Endodermal cell (in vitro differentiated cells): Measurements from ENCODE around the gene KCNH3. TPM values are rescaled to one million over a fixed set of nuclear protein-coding genes. Genes with fewer than 3 reads are reported as not detected.

Experiments used
- DNase-seq: peaks from one replicate; pipeline ENCODE4 v3.0.0-alpha.2; 2017
- H3K27ac ChIP-seq: 2 replicates; pipeline ENCODE4 v1.5.1; 2013; ENCODE audit warnings: mild to moderate bottlenecking, low read depth, low read length, moderate library complexity
- H3K27me3 ChIP-seq: 2 replicates; pipeline ENCODE4 v1.6.1; 2013; ENCODE audit warnings: mild to moderate bottlenecking, low read length, moderate library complexity; ENCODE audit not compliant: insufficient read depth, control insufficient read depth, poor library complexity, severe bottlenecking
- H3K36me3 ChIP-seq: 2 replicates; pipeline ENCODE4 v1.7.0; 2013; ENCODE audit warnings: mild to moderate bottlenecking, low read length, moderate library complexity; ENCODE audit not compliant: control insufficient read depth, insufficient read depth
- H3K4me1 ChIP-seq: one replicate; pipeline ENCODE4 v1.7.0; 2013; ENCODE audit warnings: low read length; ENCODE audit not compliant: control insufficient read depth, insufficient read depth
- H3K4me3 ChIP-seq: 2 replicates; pipeline ENCODE4 v1.5.1; 2013; ENCODE audit warnings: mild to moderate bottlenecking, low read length, moderate library complexity
- H3K9ac ChIP-seq: 2 replicates; pipeline ENCODE4 v1.6.1; 2013; ENCODE audit warnings: mild to moderate bottlenecking, low read length, moderate library complexity; ENCODE audit not compliant: poor library complexity, severe bottlenecking; ENCODE audit errors: extremely low read depth
- H3K9me3 ChIP-seq: 2 replicates; pipeline ENCODE4 v1.6.1; 2013; ENCODE audit warnings: mild to moderate bottlenecking, low read length, moderate library complexity; ENCODE audit not compliant: control insufficient read depth
- H3K27ac Mint-ChIP-seq: 2 replicates; pipeline ENCODE4 v1.8.0; 2020; ENCODE audit warnings: mixed read lengths
- H3K27me3 Mint-ChIP-seq: 2 replicates; pipeline ENCODE4 v1.8.0; 2021; ENCODE audit warnings: mild to moderate bottlenecking, mixed read lengths; ENCODE audit not compliant: insufficient read depth
- H3K36me3 Mint-ChIP-seq: 2 replicates; pipeline ENCODE4 v1.8.0; 2020; ENCODE audit warnings: low read depth, mixed read lengths
- H3K4me1 Mint-ChIP-seq: 2 replicates; pipeline ENCODE4 v1.8.0; 2020; ENCODE audit warnings: mixed read lengths
- H3K4me3 Mint-ChIP-seq: 2 replicates; pipeline ENCODE4 v1.8.0; 2020; ENCODE audit warnings: mild to moderate bottlenecking, moderate library complexity, mixed read lengths
- H3K9me3 Mint-ChIP-seq: 2 replicates; pipeline ENCODE4 v1.8.0; 2020; ENCODE audit warnings: mild to moderate bottlenecking, mixed read lengths
- WGBS, 2 experiments: methylation state at CpG; one replicate each; pipeline versions ENCODE4 v1.1.5 to v1.1.7; 2013; ENCODE audit warnings: missing lambda C conversion rate in 2 of 2, mixed read lengths in 1 of 2; ENCODE audit not compliant: insufficient coverage in 1 of 2, insufficient read length in 1 of 2; 5-methylcytosine and 5-hydroxymethylcytosine counted together
- total RNA-seq, 2 donors: library from RNA; stranded (reverse); fragmentation: NEBNext Ultra II Directional in 1 of 2; extraction: Animal tissue kit (Norgen Biotek cat#: 25700) in 1 of 2; gene quantifications; 2 replicates in 1 of 2; 3 replicates in 1 of 2; pipeline ENCODE4 v1.2.1, GENCODE V29; 2021
- TF ChIP-seq, protein P1 (sequence below): fragments of 200-600 bp; sonication (generic); conservative IDR thresholded peaks from 2 replicates; pipeline ENCODE4 v1.5.0; 2021; ENCODE audit warnings: antibody characterized with exemption, mild to moderate bottlenecking

KCNH3 gene
- total RNA-seq, 2 donors from 2014 or later, result 1.00 to 1.5 TPM

DNA sequence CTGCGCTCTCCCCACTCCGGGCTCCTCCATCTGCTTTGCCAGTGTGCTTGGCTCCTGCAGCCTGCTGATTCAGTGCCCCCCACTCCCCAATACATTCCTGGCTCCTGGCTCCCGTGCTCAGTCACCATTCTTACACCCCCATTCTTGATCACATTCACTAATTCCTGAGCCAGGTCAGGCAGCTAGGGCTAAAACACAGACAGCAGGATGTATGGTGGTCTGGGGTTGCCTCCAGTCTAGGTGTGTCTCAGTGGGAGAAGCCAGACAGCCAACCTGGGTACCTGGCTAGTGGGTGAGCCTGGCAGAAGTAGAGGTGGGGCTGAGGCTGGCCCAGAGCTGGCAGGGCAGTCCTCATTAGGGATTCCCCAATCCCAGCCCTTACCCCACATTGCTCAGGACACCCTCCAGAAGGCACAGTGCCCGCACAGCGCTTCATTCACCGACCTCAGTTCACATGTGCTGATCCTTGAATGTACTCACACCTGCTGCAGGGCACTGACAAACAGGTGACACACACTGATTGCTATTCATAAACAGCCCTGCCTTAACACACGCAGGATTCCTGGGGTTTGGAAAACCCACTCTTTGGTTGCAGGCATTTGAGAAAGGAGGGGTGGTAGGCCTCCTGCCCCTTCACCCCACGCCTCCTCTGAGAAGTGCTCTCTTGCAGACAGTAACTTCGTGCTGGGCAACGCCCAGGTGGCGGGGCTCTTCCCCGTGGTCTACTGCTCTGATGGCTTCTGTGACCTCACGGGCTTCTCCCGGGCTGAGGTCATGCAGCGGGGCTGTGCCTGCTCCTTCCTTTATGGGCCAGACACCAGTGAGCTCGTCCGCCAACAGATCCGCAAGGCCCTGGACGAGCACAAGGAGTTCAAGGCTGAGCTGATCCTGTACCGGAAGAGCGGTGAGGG, 1.7 kb downstream of the KCNH3 start:
- 65 to 67% methylated on average over 19 to 21 of the region's 21 CpGs for WGBS, 2 experiments
- Mint-ChIP-seq H3K4me3 (peak overlapping the region; percentile 38), H3K27ac (no peak overlapping the region)

DNA sequence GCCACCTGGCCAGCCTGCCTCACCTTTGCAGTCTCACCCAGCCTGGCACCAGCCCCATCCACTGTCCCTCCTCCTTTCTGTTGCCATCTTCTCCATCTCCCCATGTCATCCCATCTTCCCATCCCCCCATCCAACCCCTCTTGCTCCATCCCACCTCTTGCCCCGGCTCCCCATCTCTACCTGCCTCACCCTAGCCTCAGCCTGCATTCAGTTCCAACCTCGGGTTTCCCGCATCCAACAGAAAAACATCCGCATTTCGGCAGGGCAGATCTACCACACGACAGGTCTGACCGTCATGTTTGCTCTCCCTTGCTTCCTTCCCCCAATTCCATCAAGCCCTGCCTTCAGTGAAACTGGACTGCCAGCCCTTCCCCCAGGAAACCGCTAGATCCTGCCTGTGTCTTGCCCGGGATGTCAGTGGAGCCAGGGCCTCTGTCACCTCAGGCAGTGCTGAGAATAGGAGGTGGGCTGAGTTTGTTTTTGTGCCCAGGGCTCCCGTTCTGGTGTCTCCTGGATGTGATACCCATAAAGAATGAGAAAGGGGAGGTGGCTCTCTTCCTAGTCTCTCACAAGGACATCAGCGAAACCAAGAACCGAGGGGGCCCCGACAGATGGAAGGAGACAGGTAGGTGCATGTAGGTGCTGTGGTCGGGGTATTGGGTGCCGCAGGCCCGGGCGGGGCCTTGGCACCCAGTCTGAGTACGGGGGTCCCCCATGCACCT, 2.5 kb downstream of the KCNH3 start:
- no peak overlapping the region for H3K27ac Mint-ChIP-seq
- no peak overlapping the region for H3K4me3 Mint-ChIP-seq
- H3K4me1 Mint-ChIP-seq, result peaks cover 17% of the 10 kb centered on the region
- peaks cover 98% of the 10 kb centered on the region for H3K27me3 ChIP-seq
- TF ChIP-seq, protein P1, sequence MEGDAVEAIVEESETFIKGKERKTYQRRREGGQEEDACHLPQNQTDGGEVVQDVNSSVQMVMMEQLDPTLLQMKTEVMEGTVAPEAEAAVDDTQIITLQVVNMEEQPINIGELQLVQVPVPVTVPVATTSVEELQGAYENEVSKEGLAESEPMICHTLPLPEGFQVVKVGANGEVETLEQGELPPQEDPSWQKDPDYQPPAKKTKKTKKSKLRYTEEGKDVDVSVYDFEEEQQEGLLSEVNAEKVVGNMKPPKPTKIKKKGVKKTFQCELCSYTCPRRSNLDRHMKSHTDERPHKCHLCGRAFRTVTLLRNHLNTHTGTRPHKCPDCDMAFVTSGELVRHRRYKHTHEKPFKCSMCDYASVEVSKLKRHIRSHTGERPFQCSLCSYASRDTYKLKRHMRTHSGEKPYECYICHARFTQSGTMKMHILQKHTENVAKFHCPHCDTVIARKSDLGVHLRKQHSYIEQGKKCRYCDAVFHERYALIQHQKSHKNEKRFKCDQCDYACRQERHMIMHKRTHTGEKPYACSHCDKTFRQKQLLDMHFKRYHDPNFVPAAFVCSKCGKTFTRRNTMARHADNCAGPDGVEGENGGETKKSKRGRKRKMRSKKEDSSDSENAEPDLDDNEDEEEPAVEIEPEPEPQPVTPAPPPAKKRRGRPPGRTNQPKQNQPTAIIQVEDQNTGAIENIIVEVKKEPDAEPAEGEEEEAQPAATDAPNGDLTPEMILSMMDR, result no peak
- no peaks in the 10 kb centered on the region for H3K9me3 ChIP-seq
- H3K4me3 ChIP-seq, result no peak overlapping the region
- no peaks in the 10 kb centered on the region for H3K36me3 ChIP-seq
- H3K4me1 ChIP-seq, result no peaks in the 10 kb centered on the region
- H3K27ac ChIP-seq, result no peak overlapping the region
- no peak overlapping the region for H3K9ac ChIP-seq
- peak; percentile 53 for DNase-seq
- no peaks in the 10 kb centered on the region for H3K9me3 Mint-ChIP-seq
- peaks cover 95% of the 10 kb centered on the region for H3K27me3 Mint-ChIP-seq
- WGBS, 2 experiments, result 82 to 87% methylated on average over 11 to 18 of the region's 18 CpGs
- H3K36me3 Mint-ChIP-seq, result no peaks in the 10 kb centered on the region

More for the DNA sequence above, 1.7 kb downstream of the KCNH3 start:
- H3K36me3 ChIP-seq, result no peaks in the 10 kb centered on the region
- H3K36me3 Mint-ChIP-seq, result no peaks in the 10 kb centered on the region
- TF ChIP-seq, protein P1, result no peak
- DNase-seq, result peak; percentile 65
- H3K27me3 Mint-ChIP-seq, result peaks cover 95% of the 10 kb centered on the region
- H3K9me3 Mint-ChIP-seq, result no peaks in the 10 kb centered on the region
- H3K9me3 ChIP-seq, result no peaks in the 10 kb centered on the region
- H3K4me1 Mint-ChIP-seq, result peaks cover 15% of the 10 kb centered on the region
- H3K4me3 ChIP-seq, result no peak overlapping the region
- no peak overlapping the region for H3K27ac ChIP-seq
- peaks cover 98% of the 10 kb centered on the region for H3K27me3 ChIP-seq
- no peaks in the 10 kb centered on the region for H3K4me1 ChIP-seq
- no peak overlapping the region for H3K9ac ChIP-seq

DNA sequence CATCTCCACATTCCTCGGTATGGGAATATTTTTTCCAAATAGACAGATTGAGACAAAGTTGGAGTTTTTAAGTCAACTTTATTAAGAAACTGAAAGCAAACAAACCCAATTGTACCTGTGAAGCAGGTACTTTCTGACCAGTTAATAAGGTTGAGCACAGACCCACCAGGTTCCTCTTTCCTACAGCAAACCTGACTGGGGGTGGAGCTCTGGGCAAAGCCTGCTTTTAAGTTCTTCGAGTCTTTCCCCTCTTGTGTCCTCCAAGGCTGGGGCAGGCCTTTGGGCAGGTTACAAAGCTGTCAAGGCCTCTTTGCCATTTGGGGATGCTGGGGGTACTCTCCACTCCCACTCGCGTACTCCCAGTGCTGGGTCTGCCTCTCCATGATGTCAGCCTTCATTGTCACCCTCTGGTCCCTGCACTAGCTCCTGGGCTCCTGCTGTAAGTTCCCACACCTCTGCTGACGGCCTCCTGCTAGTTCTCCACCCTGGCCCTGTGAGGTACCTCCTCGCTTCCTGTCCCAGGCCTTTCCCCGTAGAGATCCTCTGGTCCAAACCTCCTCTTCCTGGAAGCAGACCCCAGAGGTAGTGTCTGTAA, 3.2 kb downstream of the KCNH3 start:
- Mint-ChIP-seq H3K27ac (no peak overlapping the region), H3K27me3 (peaks cover 95% of the 10 kb centered on the region), H3K4me3 (no peak overlapping the region), H3K36me3 (no peaks in the 10 kb centered on the region), H3K4me1 (peaks cover 17% of the 10 kb centered on the region), H3K9me3 (no peaks in the 10 kb centered on the region)
- TF ChIP-seq, protein P1, result no peak
- Histone ChIP-seq H3K27ac (no peak overlapping the region), H3K4me1 (no peaks in the 10 kb centered on the region), H3K36me3 (no peaks in the 10 kb centered on the region), H3K9me3 (no peaks in the 10 kb centered on the region), H3K9ac (no peak overlapping the region), H3K27me3 (peaks cover 96% of the 10 kb centered on the region), H3K4me3 (no peak overlapping the region)
- peak; percentile 48 for DNase-seq
- 86 to 87% methylated on average over 6 to 7 of the region's 7 CpGs for WGBS, 2 experiments
